Endothelial cell of umbilical vein (primary cell): ENCODE results near the gene CACNA2D2. TPM values are rescaled to one million over a fixed set of nuclear protein-coding genes. Genes with fewer than 3 reads are reported as not detected.

Experiments used
- BruUV-seq: library from RNA; stranded (reverse); fragments of 400-500 nt; replicated peaks from 2 replicates; lab custom pipeline; 2021; lab: Mats Ljungman, UMichigan
- CTCF ChIA-PET: fragments of 300-600, 350-600 bp; sonication (Branson Sonifier 250); formaldehyde crosslinking; loops from one replicate; lab custom pipeline; 2021; ENCODE audit warnings: antibody characterized with exemption, inconsistent platforms; lab: Charles Lee
- POLR2A ChIA-PET: fragments of 300-600, 350-600 bp; sonication (Branson Sonifier 250); formaldehyde crosslinking; loops from one replicate; lab custom pipeline; 2021; ENCODE audit warnings: antibody characterized with exemption, inconsistent platforms; lab: Charles Lee
- DNase-seq: peaks from one replicate; pipeline ENCODE4 v3.0.0-alpha.2; 2011; ENCODE audit warnings: low read depth, low spot score
- FAIRE-seq: peaks from 2 replicates; lab custom pipeline; 2011; peaks lifted over from hg19 to GRCh38; lab: Jason Lieb, UNC
- H2AFZ ChIP-seq: 2 replicates; pipeline ENCODE4 v1.6.0; 2012; ENCODE audit warnings: low read depth, low read length, control low read depth, inconsistent platforms
- H3K27ac ChIP-seq: 2 replicates; pipeline ENCODE4 v1.5.1; 2011; ENCODE audit warnings: low read depth, mild to moderate bottlenecking, control low read depth, low read length, moderate library complexity; ENCODE audit not compliant: insufficient read depth
- H3K27me3 ChIP-seq, 2 experiments: 2 replicates each; pipeline versions ENCODE4 v1.6.0 to v1.6.1; 2011; ENCODE audit warnings: low read length in 2 of 2, mixed read lengths in 1 of 2; ENCODE audit not compliant: control insufficient read depth in 2 of 2, insufficient read depth in 2 of 2
- H3K36me3 ChIP-seq, 2 experiments: 2 replicates in 1 of 2; 3 replicates in 1 of 2; pipeline ENCODE4 v1.5.1; 2011; ENCODE audit warnings: low read length in 2 of 2, mild to moderate bottlenecking in 1 of 2, moderate library complexity in 1 of 2; ENCODE audit not compliant: control insufficient read depth in 2 of 2, insufficient read depth in 2 of 2; ENCODE audit errors: extremely low read depth in 1 of 2
- H3K4me1 ChIP-seq: 3 replicates; pipeline ENCODE4 v1.5.1; 2011; ENCODE audit warnings: mild to moderate bottlenecking, low read length; ENCODE audit not compliant: control insufficient read depth, insufficient read depth; ENCODE audit errors: extremely low read depth
- H3K4me2 ChIP-seq: 2 replicates; pipeline ENCODE4 v1.6.1; 2011; ENCODE audit warnings: low read length, control low read depth, mixed read lengths; ENCODE audit not compliant: insufficient read depth
- H3K4me3 ChIP-seq, 3 experiments: fragments of 200-600 bp in 1 of 3; sonication (generic), shearing (Covaris generic) in 1 of 3; replicated peaks in 1 of 3; 2 replicates each; pipeline ENCODE4 v1.5.1; 2011 to 2016; ENCODE audit warnings: control low read depth in 3 of 3, low read length in 3 of 3, mild to moderate bottlenecking in 2 of 3, inconsistent platforms in 1 of 3, low read depth in 1 of 3, moderate library complexity in 1 of 3; ENCODE audit not compliant: insufficient read depth in 1 of 3
- H3K79me2 ChIP-seq: 2 replicates; pipeline ENCODE4 v1.6.0; 2012; ENCODE audit warnings: low read length, inconsistent platforms; ENCODE audit not compliant: control insufficient read depth, insufficient read depth
- H3K9ac ChIP-seq: replicated peaks from 2 replicates; pipeline ENCODE3; 2011; ENCODE audit warnings: low read length, control low read depth; ENCODE audit not compliant: insufficient read depth; ENCODE audit errors: extremely low read depth
- H3K9me1 ChIP-seq: replicated peaks from 3 replicates; pipeline ENCODE4 v1.6.0; 2011; ENCODE audit warnings: mild to moderate bottlenecking, low read length; ENCODE audit not compliant: control insufficient read depth, insufficient read depth; ENCODE audit errors: extremely low read depth
- H3K9me3 ChIP-seq: replicated peaks from 2 replicates; pipeline ENCODE4 v1.5.1; 2012; ENCODE audit warnings: low read length, inconsistent platforms; ENCODE audit not compliant: control insufficient read depth, insufficient read depth
- H4K20me1 ChIP-seq: replicated peaks from 2 replicates; pipeline ENCODE3; 2011; ENCODE audit warnings: mild to moderate bottlenecking, low read length; ENCODE audit not compliant: control insufficient read depth, insufficient read depth; ENCODE audit errors: extremely low read depth
- EZH2 ChIP-seq: IDR thresholded peaks from 2 replicates; pipeline ENCODE4 v1.6.1; 2012; ENCODE audit warnings: borderline replicate concordance, low read depth, mild to moderate bottlenecking, moderate library complexity, low read length, inconsistent platforms; ENCODE audit not compliant: severe bottlenecking
- FOS ChIP-seq: IDR thresholded peaks from 2 replicates; pipeline ENCODE4 v1.6.1; 2011; ENCODE audit warnings: mild to moderate bottlenecking, low read length, moderate library complexity, borderline replicate concordance; ENCODE audit not compliant: insufficient read depth
- GATA2 ChIP-seq: IDR thresholded peaks from 2 replicates; pipeline ENCODE4 v1.7.0; 2011; ENCODE audit warnings: low read depth, mild to moderate bottlenecking, moderate library complexity, mixed read lengths, low read length; ENCODE audit not compliant: insufficient read length, insufficient read depth
- JUN ChIP-seq: IDR thresholded peaks from 2 replicates; pipeline ENCODE4 v1.6.1; 2011; ENCODE audit warnings: borderline replicate concordance, low read depth; ENCODE audit not compliant: insufficient read length, insufficient read depth
- MAX ChIP-seq: IDR thresholded peaks from 2 replicates; pipeline ENCODE4 v1.6.1; 2011; ENCODE audit not compliant: insufficient read depth, insufficient read length
- MYC ChIP-seq: IDR thresholded peaks from one replicate; pipeline ENCODE4 v1.6.1; 2011; ENCODE audit warnings: mild to moderate bottlenecking, low read depth, low read length
- POLR2A ChIP-seq: IDR thresholded peaks from 2 replicates; pipeline ENCODE4 v1.6.1; 2012; ENCODE audit warnings: low read depth, mild to moderate bottlenecking, control low read depth, low read length
- POLR2AphosphoS5 ChIP-seq: IDR thresholded peaks from 2 replicates; pipeline ENCODE4 v1.6.1; 2012; ENCODE audit warnings: low read depth, mild to moderate bottlenecking, control low read depth, low read length, moderate library complexity; ENCODE audit not compliant: insufficient read depth
- dilution Hi-C: fragments of 300-500 bp; cut with MboI; formaldehyde crosslinking; loops from one replicate; pipeline ENCODE4 v1.15.0; 2019; ENCODE audit warnings: low sequenced_read_pairs; ENCODE audit not compliant: extremely low pct_ligation_motif_present
- intact Hi-C: fragments of 100-400 bp; cut with micrococcal nuclease; formaldehyde crosslinking; loops from one replicate; pipeline ENCODE4 v1.10.0; 2022
- polyA plus RNA-seq, 4 experiments: library from polyadenylated mRNA; depleted of rRNA in 3 of 4; stranded (reverse) in 3 of 4; unstranded in 1 of 4; fragments of >200 nt; gene quantifications; 2 replicates each; pipeline versions ENCODE4 v1.2.1 to v1.2.3, GENCODE V29; 2011 to 2012; ENCODE audit warnings: missing spikeins in 1 of 4
- total RNA-seq: library from RNA; stranded (reverse); gene quantifications from 2 replicates; pipeline ENCODE4 v1.2.3, GENCODE V29; 2021
- TF ChIP-seq, protein P1 (sequence below), 2 donors: IDR thresholded peaks; 1 replicate in 1 of 2; 2 replicates in 1 of 2; pipeline ENCODE4 v1.5.1; 2011; ENCODE audit warnings: low read length in 2 of 2, mild to moderate bottlenecking in 2 of 2, moderate library complexity in 2 of 2, control low read depth in 1 of 2, inconsistent platforms in 1 of 2, low read depth in 1 of 2; ENCODE audit not compliant: insufficient read depth in 1 of 2; ENCODE audit errors: extremely low read depth in 1 of 2

The CACNA2D2 gene
- total and polyA plus RNA-seq, 2 donors (not counting 3 experiments of a cell fraction or from before 2014, with no cell fraction given) = 0.15 TPM; not detected in 1

DNA sequence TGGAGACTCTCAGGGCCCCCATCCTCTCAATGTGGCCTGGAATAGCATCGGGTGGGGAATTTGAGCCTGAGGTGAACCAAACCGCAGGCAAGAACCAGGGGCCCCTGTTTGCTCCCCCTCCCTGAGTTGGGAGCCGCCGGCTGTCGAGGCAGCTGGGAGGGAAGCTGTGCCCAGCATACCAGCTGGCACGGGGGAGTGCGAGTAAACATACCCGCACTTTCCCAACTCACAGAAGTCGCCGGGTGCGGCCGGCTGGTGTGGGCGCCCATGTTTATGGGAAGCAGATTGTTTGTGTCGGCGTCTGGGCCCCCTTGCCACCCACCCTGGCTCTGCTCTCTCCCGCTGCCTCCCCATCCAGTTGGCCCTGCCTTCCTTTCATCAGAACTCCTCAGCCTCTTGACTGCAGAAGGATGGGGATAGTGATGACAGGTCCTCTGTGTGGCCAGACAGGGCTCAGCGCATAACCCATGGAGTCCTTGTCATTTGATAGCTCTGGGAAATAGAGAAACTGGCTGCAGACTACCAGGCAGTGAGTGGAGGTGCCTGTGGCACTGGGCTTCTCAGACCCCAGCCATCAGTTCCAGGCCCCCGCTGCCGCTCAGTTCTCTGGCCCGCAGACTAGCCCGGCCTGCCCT lies 60.4 kb downstream of the CACNA2D2 start:
- Histone ChIP-seq H3K9me3 (no peaks in the 10 kb centered on the region), H2AFZ (no peak overlapping the region), H3K9me1 (no peaks in the 10 kb centered on the region), H4K20me1 (no peaks in the 10 kb centered on the region), H3K9ac (no peak overlapping the region), H3K4me2 (no peak overlapping the region), H3K27me3 (no peaks in the 10 kb centered on the region), H3K79me2 (no peaks in the 10 kb centered on the region), H3K36me3 (no peaks in the 10 kb centered on the region), H3K4me3 (no peak overlapping the region), H3K27ac (no peak overlapping the region), H3K4me1 (no peaks in the 10 kb centered on the region)
- BruUV-seq = no TSS peak
- FAIRE-seq (no peak), DNase-seq (no peak)
- dilution Hi-C loops = no loop called here
- TF ChIP-seq POLR2AphosphoS5 (no peak), MYC (no peak)
- ChIA-PET POLR2A (no interaction called here), CTCF (no interaction called here)
- intact Hi-C loops = no loop called here

- H3K9ac ChIP-seq = no peak overlapping the region
- ChIA-PET POLR2A (no interaction called here), CTCF (interaction anchor here (1.3 kb wide), 1 partner anchor 101 kb away, joined by 4 read pairs; no protein-coding TSS in a partner anchor)
- H4K20me1 ChIP-seq = no peaks in the 10 kb centered on the region
- H3K79me2 ChIP-seq = no peaks in the 10 kb centered on the region
- no peak overlapping the region for H3K4me2 ChIP-seq
- H2AFZ ChIP-seq = no peak overlapping the region
- no peaks in the 10 kb centered on the region for H3K9me1 ChIP-seq
- H3K4me3 ChIP-seq = no peak overlapping the region
- H3K27me3 ChIP-seq = no peaks in the 10 kb centered on the region
- dilution Hi-C loops (no loop called here), intact Hi-C loops (no loop called here)
- no peaks in the 10 kb centered on the region for H3K9me3 ChIP-seq
- H3K36me3 ChIP-seq = no peaks in the 10 kb centered on the region
- DNase-seq (no peak), FAIRE-seq (no peak)
- BruUV-seq = no TSS peak
- TF ChIP-seq, protein P1, sequence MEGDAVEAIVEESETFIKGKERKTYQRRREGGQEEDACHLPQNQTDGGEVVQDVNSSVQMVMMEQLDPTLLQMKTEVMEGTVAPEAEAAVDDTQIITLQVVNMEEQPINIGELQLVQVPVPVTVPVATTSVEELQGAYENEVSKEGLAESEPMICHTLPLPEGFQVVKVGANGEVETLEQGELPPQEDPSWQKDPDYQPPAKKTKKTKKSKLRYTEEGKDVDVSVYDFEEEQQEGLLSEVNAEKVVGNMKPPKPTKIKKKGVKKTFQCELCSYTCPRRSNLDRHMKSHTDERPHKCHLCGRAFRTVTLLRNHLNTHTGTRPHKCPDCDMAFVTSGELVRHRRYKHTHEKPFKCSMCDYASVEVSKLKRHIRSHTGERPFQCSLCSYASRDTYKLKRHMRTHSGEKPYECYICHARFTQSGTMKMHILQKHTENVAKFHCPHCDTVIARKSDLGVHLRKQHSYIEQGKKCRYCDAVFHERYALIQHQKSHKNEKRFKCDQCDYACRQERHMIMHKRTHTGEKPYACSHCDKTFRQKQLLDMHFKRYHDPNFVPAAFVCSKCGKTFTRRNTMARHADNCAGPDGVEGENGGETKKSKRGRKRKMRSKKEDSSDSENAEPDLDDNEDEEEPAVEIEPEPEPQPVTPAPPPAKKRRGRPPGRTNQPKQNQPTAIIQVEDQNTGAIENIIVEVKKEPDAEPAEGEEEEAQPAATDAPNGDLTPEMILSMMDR (IDR thresholded peaks at IDR 0.05; ENCODE audit: extremely low read depth in 1 of 2, insufficient read depth in 1 of 2, low read depth in 1 of 2, low read length in 2 of 2) = no peak
- TF ChIP-seq POLR2AphosphoS5 = no peak
- TF ChIP-seq FOS = no peak
- no peak for TF ChIP-seq GATA2
- TF ChIP-seq EZH2 = no peak
- no peak for TF ChIP-seq POLR2A
- no peak for TF ChIP-seq JUN
- TF ChIP-seq MYC = no peak
- no peak for TF ChIP-seq MAX
- no peaks in the 10 kb centered on the region for H3K4me1 ChIP-seq
- H3K27ac ChIP-seq = no peak overlapping the region
Measured at GRCh38 chr3:50441424-50442217, 61.8 kb downstream of the CACNA2D2 start.
